ENCODE measurements around the gene KRT6A. TPM values are rescaled to one million over a fixed set of nuclear protein-coding genes. Genes with fewer than 3 reads are reported as not detected.

Gene KRT6A
- total and polyA plus RNA-seq, 2 of the 8 experiments (the other 6 are each of a cell fraction or from before 2014, with no cell fraction given), result 0.11 TPM; not detected in 1

GRCh38 chr12:52496590-52497071 is 3.6 kb upstream of the KRT6A start:
- H2BK120ac ChIP-seq (replicated peaks; ENCODE audit: low read depth, low read length), result no peak overlapping the region
- H3K9ac ChIP-seq (replicated peaks in 1 of 4; ENCODE audit: extremely low read depth in 1 of 4, low read depth in 3 of 4, low read length in 3 of 4), result no peak overlapping the region
- no peak overlapping the region for H2BK20ac ChIP-seq (ENCODE audit: low read length)
- H3K56ac ChIP-seq (replicated peaks; ENCODE audit: insufficient read length, low read depth, low read length), result no peak overlapping the region
- H3K4me3 ChIP-seq (ENCODE audit: extremely low read depth in 1 of 4, insufficient read depth in 2 of 4, low read depth in 3 of 4, low read length in 4 of 4), result peak overlapping the region in 2 of 4 experiments; percentile 2 to 17; a peak in 1 of 8 replicates
- peak overlapping the region; percentile 25; the same call in 1 of the 2 replicates for H3K27ac ChIP-seq (ENCODE audit: low read depth, low read length)
- no peaks in the 10 kb centered on the region for H4K20me1 ChIP-seq (replicated peaks in 1 of 2; ENCODE audit: control insufficient read depth in 1 of 2, insufficient read depth in 2 of 2, low read length in 2 of 2)
- peaks cover 5 to 10% (median 8%) of the 10 kb centered on the region in 4 experiments; a peak in 6 of 7 replicates for H3K4me1 ChIP-seq (replicated peaks in 1 of 4; ENCODE audit: control insufficient read depth in 3 of 4, insufficient read depth in 4 of 4, low read length in 3 of 4)
- H3K9me3 ChIP-seq (ENCODE audit: insufficient read depth in 2 of 2, low read depth in 1 of 2, low read length in 1 of 2), result no peaks in the 10 kb centered on the region
- FAIRE-seq, result peak; percentile 66
- H2AFZ ChIP-seq (ENCODE audit: low read length), result no peak overlapping the region
- H4K5ac ChIP-seq (ENCODE audit: insufficient read length, low read depth, low read length), result no peak overlapping the region
- no peak overlapping the region for H2BK12ac ChIP-seq (ENCODE audit: low read depth, low read length)
- peak overlapping the region; percentile 47; the same call in 1 of the 2 replicates for H2BK5ac ChIP-seq (ENCODE audit: low read depth, low read length)
- H3K4me2 ChIP-seq (ENCODE audit: insufficient read depth in 1 of 2, low read depth in 2 of 2, low read length in 2 of 2), result peak overlapping the region; percentile 7 to 32; a peak in 2 of 4 replicates
- no peak overlapping the region for H4K91ac ChIP-seq (replicated peaks; ENCODE audit: insufficient read length, low read length)
- no peak overlapping the region for H3K14ac ChIP-seq (ENCODE audit: insufficient read length)
- no peak overlapping the region for H3K23ac ChIP-seq (ENCODE audit: insufficient read length)
- no peak overlapping the region for H2AK5ac ChIP-seq (ENCODE audit: low read depth, low read length)
- ChIA-PET POLR2A (ENCODE audit: partially characterized antibody) (interaction anchor here (1.5 kb wide), 1 partner anchor 9 kb away, joined by 3 read pairs; no protein-coding TSS in a partner anchor), CTCF (ENCODE audit: partially characterized antibody) (interaction anchor here (1.2 to 4.6 kb wide), 7 partner anchors 9 to 353 kb away, joined by 3 to 29 read pairs (median 3); no protein-coding TSS in a partner anchor)
- H3K18ac ChIP-seq (ENCODE audit: extremely low read depth, low read length), result 0 out of 2 replicates have a peak overlapping the region, but pooled peaks have one; percentile 10
- no peaks in the 10 kb centered on the region for H3K36me3 ChIP-seq (ENCODE audit: control insufficient read depth in 2 of 4, insufficient read depth in 4 of 4, low read length in 3 of 4)
- H4K8ac ChIP-seq (ENCODE audit: extremely low read depth, insufficient read depth, low read length), result no peak overlapping the region
- no peaks in the 10 kb centered on the region; a peak in 1 of 7 replicates for H3K27me3 ChIP-seq (replicated peaks in 1 of 4; ENCODE audit: control insufficient read depth in 3 of 4, extremely low read depth in 1 of 4, insufficient read depth in 3 of 4, low read length in 3 of 4)
- no peak overlapping the region for H3K4ac ChIP-seq (replicated peaks; ENCODE audit: insufficient read length, low read depth, low read length)
- 50% methylated on average over 3 of the region's 4 CpGs; no CpG with 5 or more reads in 1 of the 2 experiments for WGBS, 2 experiments (ENCODE audit: extremely low coverage in 1 of 2, insufficient coverage in 1 of 2, insufficient read length in 1 of 2, insufficient replicate concordance in 2 of 2, low coverage in 1 of 2, low lambda C conversion rate in 2 of 2, missing lambda C conversion rate in 1 of 2)
- H3K79me1 ChIP-seq (ENCODE audit: low read depth, low read length), result no peaks in the 10 kb centered on the region
- H3K23me2 ChIP-seq (ENCODE audit: low read depth, low read length), result no peaks in the 10 kb centered on the region; the same call in 1 of the 2 replicates
- no peaks in the 10 kb centered on the region for H3K79me2 ChIP-seq (ENCODE audit: control insufficient read depth in 1 of 2, insufficient read depth in 2 of 2, low read length in 2 of 2)
- no peak overlapping the region for H2BK15ac ChIP-seq (ENCODE audit: low read length)
- DNase-seq (ENCODE audit: low read depth in 1 of 2, low spot score in 2 of 2), result no peak
- TF ChIP-seq BCL11A (IDR thresholded peaks at IDR 0.05; ENCODE audit: low read depth in 2 of 2, low read length in 2 of 2) (no peak), SP1 (IDR thresholded peaks at IDR 0.05; ENCODE audit: low read depth, low read length) (no peak), ATF3 (IDR thresholded peaks at IDR 0.05; ENCODE audit: insufficient read depth, low read depth, low read length) (no peak), ATF2 (IDR thresholded peaks at IDR 0.05; ENCODE audit: low read length) (0 out of 2 replicates have a peak, but pooled peaks have one; percentile 36), TEAD4 (IDR thresholded peaks at IDR 0.05; ENCODE audit: low read depth, low read length) (peak; percentile 93), SRF (IDR thresholded peaks at IDR 0.05; ENCODE audit: low read depth, low read length) (no peak), KDM5A (IDR thresholded peaks at IDR 0.05; ENCODE audit: low read length) (no peak)
